Measurements from ENCODE around the gene GLP1R. TPM values are rescaled to one million over a fixed set of nuclear protein-coding genes. Genes with fewer than 3 reads are reported as not detected.

The GLP1R gene
- total RNA-seq, 1 experiment from 2014 or later: 0.85 TPM

DNA sequence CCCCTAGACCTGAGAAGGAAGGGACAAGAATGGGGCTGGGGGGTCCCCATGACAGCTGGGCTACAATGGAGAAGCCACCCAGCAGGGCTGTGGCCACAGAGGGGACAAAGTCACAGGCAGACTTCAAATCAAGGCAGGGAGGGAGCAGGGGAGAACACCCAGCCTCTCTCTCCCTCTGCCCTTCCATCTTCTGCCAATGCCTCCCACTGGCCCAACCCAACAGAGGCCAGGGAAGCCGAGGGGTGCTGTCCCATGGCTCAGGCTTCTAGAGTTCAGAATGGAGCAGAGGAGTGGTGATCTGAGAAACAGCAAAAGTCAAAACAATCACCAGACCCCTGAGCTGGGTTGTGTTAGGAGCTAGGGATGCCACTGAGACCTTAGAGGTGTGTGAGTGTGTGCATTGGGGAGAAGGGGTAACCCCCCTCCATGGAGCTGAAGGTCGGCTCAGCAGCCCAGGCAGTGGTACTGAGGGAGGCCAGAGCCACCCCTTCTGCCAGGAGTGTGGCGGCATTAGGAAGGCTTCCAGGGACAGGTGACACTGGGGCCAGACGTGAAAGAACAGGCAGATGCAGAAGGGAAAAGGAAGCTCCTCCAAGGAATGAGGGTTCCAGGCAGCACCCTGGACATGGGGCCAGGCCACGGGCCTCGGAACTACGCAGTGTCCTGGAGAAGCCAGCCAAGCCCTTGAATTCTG lies 12.0 kb downstream of the GLP1R start:
- Mint-ChIP-seq H3K27ac (peak overlapping the region in 1 of 3 experiments; percentile 62; a peak in 1 of 7 replicates), H3K4me3 (no peak overlapping the region), H3K27me3 (ENCODE audit: low read depth) (peaks cover 15% of the 10 kb centered on the region), H3K4me1 (peaks cover 2 to 6% of the 10 kb centered on the region in 2 experiments; a peak in 1 of 4 replicates), H3K9me3 (no peaks in the 10 kb centered on the region), H3K36me3 (ENCODE audit: insufficient read depth in 1 of 3, low read depth in 3 of 3) (peaks cover 0 to 7% (median 3%) of the 10 kb centered on the region in 3 experiments; a peak in 4 of 7 replicates)
- Histone ChIP-seq H3K4me1 (ENCODE audit: insufficient read depth, low read length) (no peaks in the 10 kb centered on the region), H3K23me2 (ENCODE audit: insufficient read length, low read depth, low read length, poor library complexity, severe bottlenecking) (no peaks in the 10 kb centered on the region), H2BK5ac (ENCODE audit: insufficient read length, low read length) (no peak overlapping the region), H3K79me1 (ENCODE audit: insufficient read depth, low read depth, low read length, poor library complexity, severe bottlenecking) (no peaks in the 10 kb centered on the region), H2BK20ac (ENCODE audit: low read depth, low read length, poor library complexity, severe bottlenecking) (no peak overlapping the region), H3K23ac (ENCODE audit: insufficient read length, low read depth, low read length) (no peak overlapping the region), H3K4me2 (ENCODE audit: insufficient read depth, insufficient read length, low read length) (no peak overlapping the region), H3K56ac (ENCODE audit: insufficient read length, low read depth, low read length) (no peak overlapping the region), H2AK5ac (ENCODE audit: insufficient read length, low read length) (no peak overlapping the region), H3K14ac (ENCODE audit: insufficient read depth, low read length) (peak overlapping the region; percentile 5; the same call in 1 of the 2 replicates), H3T11ph (ENCODE audit: low read length) (no peak overlapping the region), H3K27me3 (ENCODE audit: insufficient read depth, low read length) (no peaks in the 10 kb centered on the region), H4K8ac (replicated peaks; ENCODE audit: insufficient read length, low read depth, low read length) (no peak overlapping the region), H3K79me2 (ENCODE audit: insufficient read depth, low read length) (no peaks in the 10 kb centered on the region), H4K91ac (ENCODE audit: insufficient read length, low read depth, low read length) (no peak overlapping the region), H3K9me3 (ENCODE audit: control insufficient read depth, low read depth, low read length) (no peaks in the 10 kb centered on the region), H2BK12ac (ENCODE audit: insufficient read length, low read depth, low read length) (no peak overlapping the region), H3K27ac (ENCODE audit: insufficient read length, low read depth, low read length) (no peak overlapping the region), H3K9ac (ENCODE audit: extremely low read depth, insufficient read length, low read length) (no peak overlapping the region), H4K20me1 (ENCODE audit: control insufficient read depth, insufficient read depth, insufficient read length) (peaks cover 3% of the 10 kb centered on the region), H3K4ac (ENCODE audit: low read depth, low read length) (no peak overlapping the region), H3K18ac (ENCODE audit: insufficient read length, low read depth, low read length) (no peak overlapping the region), H2BK15ac (ENCODE audit: low read depth, low read length) (no peak overlapping the region), H2BK120ac (ENCODE audit: low read depth, low read length, poor library complexity, severe bottlenecking) (no peak overlapping the region), H2AFZ (ENCODE audit: low read length) (no peak overlapping the region), H4K5ac (ENCODE audit: insufficient read length, low read depth, low read length) (no peak overlapping the region)
- TF ChIP-seq, protein P1, sequence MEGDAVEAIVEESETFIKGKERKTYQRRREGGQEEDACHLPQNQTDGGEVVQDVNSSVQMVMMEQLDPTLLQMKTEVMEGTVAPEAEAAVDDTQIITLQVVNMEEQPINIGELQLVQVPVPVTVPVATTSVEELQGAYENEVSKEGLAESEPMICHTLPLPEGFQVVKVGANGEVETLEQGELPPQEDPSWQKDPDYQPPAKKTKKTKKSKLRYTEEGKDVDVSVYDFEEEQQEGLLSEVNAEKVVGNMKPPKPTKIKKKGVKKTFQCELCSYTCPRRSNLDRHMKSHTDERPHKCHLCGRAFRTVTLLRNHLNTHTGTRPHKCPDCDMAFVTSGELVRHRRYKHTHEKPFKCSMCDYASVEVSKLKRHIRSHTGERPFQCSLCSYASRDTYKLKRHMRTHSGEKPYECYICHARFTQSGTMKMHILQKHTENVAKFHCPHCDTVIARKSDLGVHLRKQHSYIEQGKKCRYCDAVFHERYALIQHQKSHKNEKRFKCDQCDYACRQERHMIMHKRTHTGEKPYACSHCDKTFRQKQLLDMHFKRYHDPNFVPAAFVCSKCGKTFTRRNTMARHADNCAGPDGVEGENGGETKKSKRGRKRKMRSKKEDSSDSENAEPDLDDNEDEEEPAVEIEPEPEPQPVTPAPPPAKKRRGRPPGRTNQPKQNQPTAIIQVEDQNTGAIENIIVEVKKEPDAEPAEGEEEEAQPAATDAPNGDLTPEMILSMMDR (conservative IDR thresholded peaks at IDR 0.05): no peak
- no CpG with 5 or more reads among the region's 7 CpGs for WGBS (ENCODE audit: extremely low coverage, insufficient read length, low lambda C conversion rate)
- DNase-seq: no peak
